GM04503 (cell line): ENCODE results near the gene WWOX.

Experiments used
- DNase-seq: peaks from one replicate; pipeline ENCODE4 v3.0.0-alpha.2; 2012; ENCODE audit warnings: low read depth

WWOX gene

DNA sequence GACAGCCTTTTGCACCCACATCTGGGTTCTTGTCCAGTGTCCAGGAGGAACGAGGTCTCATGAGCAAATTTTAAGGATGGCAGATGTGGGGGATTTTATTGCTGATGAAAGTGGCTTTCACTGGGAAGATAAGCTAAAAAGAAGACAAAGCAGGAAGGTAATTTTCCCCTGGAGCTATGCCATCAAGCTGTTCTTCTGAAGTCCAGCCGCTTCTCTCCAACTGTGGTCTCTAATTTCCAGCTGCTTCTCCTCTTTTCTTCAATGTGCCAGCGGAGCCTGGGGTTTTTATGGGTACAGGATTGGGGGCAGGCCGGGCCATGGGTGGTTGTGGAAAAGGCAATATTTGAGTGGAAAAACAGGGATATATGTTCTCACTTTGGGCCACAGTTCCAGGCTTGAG lies 430.8 kb downstream of the WWOX start:
- no peak for DNase-seq

DNA sequence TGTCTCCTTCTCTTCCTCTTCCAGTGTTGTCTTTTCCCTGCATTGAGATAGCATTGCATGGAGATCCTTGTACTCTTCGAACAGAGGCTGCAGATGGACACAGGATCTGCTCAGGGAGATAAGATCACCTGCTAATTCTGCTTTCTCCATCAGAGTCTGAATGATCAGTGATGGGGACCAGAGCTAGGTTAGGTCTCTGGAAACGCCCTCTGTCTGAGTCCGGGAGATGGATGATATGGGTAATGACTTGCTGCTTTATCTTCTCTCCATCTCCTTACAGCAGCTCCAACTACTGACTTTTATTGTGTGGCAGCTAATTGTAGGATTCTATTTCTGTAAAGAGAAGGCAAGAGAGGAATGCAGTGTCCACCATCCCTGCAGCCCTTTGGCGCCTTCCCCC lies 435.6 kb downstream of the WWOX start:
- no peak for DNase-seq

DNA sequence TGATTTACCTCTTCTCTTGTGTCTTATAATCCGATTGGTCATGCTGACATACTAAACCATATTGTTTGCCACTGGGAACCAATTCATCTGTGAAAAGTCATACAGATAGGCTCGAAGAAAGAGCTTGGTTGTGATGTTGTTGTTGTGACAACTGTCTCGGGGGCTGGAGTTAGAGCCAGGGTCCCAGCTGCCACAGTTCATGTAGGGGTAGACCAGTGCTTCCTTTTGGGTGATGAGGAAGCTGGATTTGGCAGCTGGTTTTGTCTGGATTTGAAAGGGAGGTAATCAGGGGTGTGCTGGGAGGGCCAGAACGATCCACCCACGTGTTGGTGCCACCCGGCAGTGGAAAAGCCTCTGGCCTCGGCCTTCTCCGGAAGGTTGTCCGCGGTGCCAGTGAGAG lies 438.1 kb downstream of the WWOX start:
- DNase-seq, result no peak

DNA sequence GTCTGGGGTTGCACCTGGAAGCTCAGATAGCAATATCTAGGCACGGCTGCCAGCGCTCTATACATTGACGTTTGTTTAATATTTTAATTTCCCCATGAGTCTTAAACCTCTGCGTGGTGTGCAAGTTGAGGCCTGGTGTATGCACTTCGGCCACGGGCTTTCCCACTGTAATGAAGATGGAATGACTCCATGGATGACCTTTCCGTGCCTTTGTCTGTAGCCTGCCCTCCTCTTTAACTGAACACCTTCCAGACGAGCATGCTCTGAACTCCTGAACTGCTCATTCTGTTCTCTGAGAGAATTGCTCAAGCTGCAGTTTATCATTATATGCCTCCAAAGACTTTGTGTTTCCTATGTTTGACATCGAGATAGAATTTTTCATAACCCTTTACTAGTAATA lies 438.8 kb downstream of the WWOX start:
- DNase-seq, result no peak

DNA sequence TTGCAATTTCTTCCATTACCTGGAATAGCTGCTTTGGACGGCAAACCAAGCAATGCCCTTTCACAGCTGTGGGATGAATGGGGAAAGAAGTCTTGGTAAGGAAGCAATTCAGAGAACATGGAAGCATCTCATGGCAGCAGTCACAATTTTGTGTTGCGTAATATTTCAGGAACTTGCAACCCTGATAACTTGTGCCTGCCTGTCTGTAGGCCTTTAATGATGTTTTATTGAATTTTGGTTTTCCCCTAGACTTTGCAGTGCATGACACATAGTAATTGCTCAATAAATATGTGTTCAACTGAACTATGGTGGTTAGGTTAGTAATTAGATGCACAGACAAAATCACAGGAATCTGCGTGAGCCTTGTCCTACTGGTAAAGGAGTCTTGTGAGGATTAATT lies 439.5 kb downstream of the WWOX start:
- DNase-seq, result no peak

DNA sequence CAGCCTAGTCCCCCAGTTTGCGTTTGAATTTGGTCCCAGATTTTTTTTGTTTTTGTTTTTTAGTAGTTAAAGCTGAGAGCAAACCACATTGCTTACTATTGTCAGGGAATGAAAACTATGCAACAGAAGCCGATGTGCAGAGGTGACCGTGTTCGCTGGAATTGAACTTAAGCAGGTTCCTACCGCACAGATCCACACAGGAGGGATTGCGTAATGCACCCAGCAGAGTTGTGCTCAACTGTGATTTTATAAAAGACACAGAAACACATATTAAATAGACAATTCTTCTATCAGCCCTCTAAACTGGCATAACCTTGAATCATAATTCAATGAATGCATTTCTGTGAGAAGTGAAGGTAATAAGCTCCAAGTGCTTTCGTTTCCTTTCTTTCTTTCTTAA lies 443.0 kb downstream of the WWOX start:
- DNase-seq, result no peak

DNA sequence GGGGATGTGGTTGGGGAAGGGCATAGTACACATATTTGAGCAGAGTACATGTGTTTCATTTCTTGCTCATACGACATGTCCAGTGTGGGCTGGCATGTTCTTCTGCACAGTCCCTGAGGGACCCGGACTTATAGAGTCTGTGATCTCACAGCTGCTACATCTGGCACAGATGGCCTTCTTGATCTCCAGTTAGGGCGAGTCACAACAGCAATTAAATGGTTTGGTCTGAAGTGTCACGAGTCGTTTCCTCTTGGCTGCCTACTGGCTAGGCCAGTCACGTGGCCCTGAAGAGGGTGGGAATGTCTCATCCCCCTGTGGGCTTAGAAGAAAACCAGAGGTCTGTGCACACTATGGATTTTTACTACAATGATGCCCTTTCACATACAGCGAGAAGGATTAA lies 443.6 kb downstream of the WWOX start:
- no peak for DNase-seq

DNA sequence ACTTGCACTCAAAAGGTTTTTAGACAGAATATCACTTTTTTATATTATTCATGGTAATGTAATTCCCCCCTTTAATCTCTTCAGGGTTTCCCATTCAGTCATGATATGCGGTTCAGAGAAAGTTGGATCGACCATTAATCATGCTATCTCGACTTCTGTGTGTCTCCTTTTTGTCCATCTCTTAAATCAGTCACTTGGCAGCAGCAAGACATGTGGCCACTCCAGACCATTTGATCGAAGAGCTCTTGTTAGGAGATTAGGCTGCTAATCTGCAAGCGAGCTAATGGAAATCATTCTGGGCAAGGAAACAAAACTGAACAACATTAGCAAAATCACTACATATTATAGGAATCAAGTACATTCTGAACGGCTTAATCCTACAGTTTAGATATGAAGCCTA lies 449.9 kb downstream of the WWOX start:
- DNase-seq, result no peak

DNA sequence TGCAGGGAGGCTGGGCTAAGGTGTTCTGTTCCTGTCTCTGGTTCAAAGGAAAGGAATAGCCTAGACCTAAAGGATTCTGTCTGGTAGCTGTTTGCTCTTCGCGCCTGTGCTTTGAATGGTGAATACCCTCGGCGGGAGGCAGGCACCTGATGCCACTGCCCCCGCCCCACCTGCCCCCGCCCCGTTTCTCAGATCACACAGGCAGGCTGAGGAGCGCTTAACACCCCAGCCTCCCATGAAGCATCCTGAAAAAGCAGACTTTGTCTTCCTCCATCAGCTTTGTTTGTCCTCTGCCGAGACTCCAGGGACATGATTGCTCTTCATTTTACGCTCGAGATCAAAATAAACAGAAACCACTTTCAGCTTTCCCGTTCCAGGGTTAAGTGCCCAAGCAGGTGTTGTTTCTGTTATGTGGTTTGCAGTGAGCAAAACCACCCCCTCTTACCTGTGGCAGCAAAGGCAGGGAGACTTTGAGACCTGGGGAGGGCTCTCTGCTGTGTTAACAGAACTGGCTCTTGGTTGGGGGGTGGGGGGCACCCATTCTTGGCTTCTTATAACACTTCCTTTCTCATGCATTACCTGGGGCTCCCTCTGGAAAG lies 452.1 kb downstream of the WWOX start:
- DNase-seq, result no peak

DNA sequence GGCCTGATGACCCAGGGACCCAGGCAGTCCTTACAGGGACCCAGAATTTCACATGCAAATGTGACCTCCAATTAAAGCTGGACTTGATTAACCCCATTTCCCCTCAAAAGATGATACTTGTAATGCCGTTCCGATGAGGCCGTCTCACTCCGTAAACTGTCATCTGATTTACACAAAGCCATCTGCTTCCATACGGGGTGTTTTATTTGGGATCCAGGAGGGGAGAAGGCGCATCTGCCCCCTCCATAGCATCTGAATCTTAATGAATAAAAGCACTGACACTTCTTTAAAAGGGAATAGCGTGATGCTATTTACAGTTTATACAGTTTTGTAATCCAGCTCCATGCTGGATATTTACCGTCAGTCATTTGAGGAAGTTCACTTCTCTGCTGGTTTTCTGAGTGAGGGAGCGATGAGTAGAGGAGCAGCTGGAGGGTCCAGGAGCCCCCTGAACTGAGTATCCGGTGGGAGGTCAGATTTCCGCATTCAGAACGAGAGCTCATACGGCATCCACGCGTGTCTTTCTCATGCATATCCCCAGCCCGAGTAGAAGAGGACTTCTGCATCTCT lies 452.7 kb downstream of the WWOX start:
- no peak for DNase-seq

DNA sequence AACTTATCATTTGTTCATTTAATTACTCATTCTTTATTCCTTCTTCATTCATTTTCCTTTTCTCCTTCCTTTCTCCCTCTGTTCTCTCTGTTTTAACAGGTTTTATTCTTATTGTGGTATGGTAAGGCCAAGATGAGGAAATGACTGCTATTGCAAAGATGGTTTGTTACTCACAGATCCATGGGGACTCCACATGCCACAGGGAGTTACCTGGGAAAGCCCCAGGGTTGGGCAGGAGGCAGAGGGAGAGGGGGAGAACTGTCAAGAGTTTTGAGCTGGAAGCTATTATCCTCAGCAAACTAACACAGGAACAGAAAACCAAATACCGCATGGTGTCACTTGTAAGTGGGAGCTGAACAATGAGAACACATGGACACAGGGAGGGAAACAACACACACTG lies 453.3 kb downstream of the WWOX start:
- DNase-seq, result no peak

DNA sequence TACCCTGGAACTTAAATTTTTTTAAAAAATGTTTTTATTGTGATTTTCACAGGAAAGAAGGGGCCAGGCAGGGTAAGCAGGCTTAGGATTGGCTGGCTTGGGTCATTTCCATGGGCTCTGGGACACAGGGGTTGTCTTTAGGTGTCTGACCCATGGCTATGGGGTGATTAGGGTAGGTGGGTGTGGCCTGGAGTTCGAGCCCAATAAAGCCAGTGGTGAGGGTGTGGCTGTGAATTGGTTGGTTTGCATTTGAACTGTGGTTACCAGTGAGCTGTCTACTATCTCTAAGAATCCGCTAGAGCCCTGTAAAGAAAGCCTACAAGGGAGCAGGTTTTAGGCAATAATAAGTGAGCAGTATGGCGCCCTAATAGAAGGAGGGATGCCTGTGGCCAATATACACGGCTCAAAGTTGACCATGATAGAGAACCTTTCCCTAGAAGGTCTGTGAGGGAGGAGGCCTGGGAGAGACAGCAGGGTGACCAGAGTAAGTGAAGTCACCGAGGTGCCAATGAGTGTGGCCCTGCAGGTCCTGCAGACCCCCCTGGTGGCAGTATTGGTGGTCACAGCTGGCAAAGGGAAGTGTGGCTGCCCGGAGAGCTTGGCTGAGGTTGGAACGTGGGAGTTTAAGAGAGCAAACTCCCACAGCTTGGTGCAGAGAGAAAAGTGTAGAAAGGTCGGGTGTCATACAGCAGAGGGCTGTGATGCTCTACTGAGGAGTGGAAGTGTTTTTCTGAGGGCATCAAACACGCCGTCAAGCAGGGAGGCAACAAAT lies 454.0 kb downstream of the WWOX start:
- no peak for DNase-seq

DNA sequence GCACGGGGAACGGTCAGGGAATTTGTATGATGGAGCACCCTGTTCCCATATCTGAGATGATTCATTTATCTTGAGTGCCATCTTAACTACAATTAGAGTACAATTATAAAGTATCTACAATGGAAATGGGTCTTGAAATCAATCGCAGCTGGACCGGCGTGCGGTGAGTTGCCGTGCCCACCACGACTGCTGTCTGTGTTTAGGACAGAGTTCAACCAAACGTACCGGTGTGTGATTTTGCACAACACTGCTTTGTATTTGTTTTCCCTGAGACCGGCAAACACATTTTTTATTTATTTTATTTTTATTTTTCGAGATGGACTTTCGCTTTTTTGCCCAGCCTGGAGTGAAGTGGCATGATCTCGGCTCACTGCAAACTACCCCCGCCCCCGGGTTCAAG lies 457.0 kb downstream of the WWOX start:
- DNase-seq, result no peak

DNA sequence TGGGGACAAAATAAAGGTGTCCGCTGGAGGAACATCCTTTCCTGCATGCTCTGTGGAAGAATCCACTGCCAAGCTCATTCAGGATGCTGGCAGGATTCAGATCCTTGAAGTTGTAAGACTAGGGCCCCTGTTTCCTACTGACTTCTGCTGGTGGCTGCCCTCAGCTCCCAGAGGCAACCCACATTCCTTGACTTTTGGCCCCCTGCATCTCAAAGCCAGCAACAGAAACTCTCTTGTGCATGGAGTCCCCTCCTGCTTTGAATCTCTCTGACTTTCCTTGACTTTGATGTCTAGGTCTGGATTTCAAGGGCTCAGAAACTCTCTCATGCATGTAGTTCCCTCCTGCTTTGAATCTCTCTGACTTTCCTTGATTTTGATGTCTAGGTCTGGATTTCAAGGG lies 461.5 kb downstream of the WWOX start:
- no peak for DNase-seq

DNA sequence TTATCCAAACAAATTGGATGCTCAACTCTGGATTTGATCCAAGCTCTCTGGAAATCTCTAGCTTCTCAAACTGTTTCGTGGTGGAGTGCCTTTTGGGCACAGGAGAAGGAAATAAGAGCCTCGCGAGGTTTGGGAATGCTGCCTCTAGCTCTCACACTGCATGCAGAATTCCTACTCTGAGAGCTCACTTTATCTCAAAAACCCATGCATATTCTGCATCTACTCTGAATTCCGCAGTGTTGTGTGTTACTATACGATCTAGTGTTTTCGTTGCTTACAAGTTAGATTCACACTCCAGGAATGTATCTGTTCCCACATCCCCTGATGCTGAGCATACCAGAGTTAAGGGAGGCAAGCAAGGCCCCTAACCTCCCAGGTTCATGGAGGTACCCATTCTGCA lies 462.7 kb downstream of the WWOX start:
- DNase-seq, result no peak

DNA sequence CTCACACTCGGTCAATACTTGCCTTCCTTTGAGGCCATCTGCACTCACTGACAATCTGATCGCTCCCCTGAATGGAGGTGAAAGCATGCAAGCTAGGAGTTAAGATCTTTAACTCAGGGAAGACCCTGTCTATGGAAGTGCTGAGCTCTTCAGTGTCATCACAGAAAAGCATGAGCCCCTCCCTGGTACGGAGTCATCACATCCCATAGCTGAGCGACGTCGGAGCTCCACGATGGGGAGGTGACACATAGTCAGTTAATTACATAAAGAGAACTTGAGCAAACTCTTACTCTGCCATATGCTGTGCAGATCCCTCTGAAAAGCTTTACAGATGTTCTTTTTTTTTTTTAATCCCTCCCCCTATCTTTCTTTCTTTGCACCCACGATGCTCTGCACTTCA lies 463.2 kb downstream of the WWOX start:
- no peak for DNase-seq

DNA sequence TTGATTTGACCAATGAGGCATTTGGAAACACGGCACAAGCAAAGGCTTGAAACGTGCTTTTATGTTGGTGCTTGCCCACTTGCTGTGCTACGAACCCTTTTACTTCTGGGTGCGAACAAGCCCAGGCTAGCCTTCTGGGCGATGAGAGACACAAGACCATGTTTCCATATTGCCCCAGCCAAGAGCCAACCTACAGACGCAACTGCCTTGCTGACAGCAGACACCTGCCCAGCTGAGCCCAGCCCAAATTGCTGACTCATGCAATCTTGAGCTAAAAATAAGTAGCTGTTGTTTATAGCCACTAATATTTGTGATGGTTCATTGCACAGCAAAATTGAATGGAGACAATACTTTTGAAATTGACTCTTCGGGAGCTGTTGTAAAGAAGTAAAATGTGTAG lies 464.5 kb downstream of the WWOX start:
- no peak for DNase-seq

DNA sequence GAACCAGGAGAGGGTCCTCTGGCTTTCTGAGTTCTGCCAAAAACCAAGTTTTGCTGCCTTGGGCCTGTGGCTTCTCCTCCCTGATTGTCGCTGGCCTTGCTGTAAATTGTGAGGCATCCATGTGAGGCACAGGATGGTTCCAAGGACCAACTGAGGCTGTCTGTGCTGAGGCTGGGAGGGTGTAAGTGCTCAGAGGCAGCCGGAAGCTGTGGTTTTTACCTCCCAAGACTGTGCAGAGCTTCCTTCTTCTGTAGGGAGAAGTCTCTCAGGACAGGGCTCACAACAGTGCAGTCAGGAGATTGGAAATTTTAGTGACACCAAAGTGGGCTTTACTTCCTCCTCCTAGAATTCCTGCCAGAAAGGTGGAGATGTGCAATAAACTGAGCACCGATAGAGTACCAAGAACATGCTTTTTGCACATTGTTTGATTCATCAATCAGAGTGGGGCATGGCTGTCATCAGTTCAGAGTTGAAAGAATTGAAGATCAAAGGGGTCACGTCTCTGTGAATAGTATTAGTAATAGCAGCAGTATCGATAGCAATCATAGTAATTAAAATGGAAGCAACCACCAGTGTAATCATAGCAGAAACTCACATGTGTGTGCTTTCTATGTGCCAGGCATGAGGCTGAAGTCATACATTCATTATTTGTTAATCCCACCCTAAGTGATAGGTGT lies 467.1 kb downstream of the WWOX start:
- DNase-seq, result no peak

DNA sequence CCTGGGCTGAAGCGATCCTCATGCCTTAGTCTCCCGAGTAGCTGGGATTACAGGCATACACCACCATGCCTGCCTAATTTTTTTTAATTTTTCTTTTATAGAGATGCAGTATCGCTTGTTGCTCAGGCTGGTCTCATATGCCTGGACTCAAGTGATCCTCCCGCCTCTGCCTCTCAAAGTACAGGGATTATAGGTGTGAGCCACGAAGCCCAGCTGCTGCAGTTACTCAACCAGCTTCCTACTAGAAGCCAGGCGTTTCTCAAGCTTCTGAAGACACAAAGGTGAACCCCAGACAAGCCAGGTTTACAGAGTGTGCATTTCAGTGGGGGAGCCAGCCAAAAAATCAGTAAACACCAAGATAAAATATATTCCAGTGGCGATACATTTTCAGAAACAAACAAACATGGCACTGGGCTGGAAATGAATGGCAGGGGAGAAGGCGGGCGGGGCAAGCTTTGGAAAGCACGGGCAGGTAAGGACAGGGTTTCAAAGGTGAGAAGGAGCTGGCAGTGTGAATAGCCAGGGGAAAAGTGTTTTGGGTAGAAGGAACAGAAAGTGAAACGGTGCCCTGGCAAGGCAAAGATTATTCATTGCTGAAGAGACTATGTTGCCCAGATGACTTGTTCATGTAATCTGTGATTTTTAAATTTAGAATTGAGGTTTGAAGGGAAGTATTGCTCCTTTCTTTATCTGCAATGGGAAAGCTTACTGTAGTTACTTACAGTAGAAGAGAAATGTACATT lies 471.1 kb downstream of the WWOX start:
- no peak for DNase-seq

DNA sequence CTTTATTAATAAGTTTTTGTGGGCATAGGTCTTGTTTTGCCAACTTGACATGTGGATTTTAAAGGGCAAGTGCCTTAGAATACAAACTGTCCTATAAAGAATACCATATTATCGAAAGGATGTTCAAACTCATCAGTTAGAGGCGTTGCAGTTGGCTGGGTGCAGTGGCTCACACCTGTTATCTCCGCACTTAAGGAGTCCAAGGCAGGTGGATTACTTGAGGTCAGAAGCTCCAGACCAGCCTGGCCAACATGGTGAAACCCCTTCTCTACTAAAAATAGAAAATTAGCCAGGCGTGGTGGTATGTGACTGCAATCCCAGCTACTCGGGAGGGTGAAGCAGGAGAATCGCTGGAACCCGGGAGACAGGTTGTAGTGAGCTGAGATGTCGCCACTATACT lies 472.0 kb downstream of the WWOX start:
- DNase-seq, result no peak

DNA sequence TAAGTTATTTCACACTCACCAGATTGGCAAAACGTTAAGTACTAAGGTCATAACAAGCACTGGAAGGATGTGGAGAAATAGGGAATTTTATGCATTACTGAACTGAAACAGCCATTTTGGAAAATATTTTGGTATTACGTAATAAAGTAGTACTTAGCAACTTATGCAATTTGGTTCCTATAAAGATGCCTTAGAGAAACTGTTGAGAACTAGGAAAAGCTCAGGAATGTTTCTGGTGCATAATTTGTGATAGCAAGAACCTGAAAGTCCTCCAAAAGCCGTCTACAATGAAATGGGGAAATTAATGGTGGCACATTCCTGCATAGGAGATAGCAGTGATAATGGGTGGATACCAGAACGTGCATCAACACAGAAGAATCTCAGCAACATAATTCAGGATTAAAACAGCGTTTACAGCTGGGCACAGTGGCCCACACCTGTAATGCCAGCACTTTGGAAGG lies 472.5 kb downstream of the WWOX start:
- DNase-seq, result no peak

DNA sequence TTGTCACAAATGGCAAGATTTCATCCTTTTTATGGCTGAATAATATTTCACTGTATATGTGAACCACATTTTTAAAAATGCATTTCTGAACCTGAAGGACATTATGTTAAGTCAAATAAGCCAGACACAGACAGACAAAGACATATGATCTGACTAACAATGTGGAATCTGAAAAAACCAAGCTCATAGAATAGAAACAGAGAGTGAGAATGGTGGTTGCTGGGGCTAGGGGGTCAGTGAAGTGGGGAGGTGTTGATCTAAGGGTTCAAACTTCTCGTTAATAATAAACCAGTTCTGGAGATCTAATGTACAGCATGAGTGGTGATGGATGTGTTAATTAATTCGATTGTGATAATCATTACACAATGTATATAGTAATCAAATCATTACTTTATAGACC lies 475.1 kb downstream of the WWOX start:
- DNase-seq, result no peak
